ENCODE measurements around the gene KIF4A. TPM values are rescaled to one million over a fixed set of nuclear protein-coding genes. Genes with fewer than 3 reads are reported as not detected.

Gene KIF4A
- 11.4 and 16.4 TPM in 2 replicates for total RNA-seq

DNA sequence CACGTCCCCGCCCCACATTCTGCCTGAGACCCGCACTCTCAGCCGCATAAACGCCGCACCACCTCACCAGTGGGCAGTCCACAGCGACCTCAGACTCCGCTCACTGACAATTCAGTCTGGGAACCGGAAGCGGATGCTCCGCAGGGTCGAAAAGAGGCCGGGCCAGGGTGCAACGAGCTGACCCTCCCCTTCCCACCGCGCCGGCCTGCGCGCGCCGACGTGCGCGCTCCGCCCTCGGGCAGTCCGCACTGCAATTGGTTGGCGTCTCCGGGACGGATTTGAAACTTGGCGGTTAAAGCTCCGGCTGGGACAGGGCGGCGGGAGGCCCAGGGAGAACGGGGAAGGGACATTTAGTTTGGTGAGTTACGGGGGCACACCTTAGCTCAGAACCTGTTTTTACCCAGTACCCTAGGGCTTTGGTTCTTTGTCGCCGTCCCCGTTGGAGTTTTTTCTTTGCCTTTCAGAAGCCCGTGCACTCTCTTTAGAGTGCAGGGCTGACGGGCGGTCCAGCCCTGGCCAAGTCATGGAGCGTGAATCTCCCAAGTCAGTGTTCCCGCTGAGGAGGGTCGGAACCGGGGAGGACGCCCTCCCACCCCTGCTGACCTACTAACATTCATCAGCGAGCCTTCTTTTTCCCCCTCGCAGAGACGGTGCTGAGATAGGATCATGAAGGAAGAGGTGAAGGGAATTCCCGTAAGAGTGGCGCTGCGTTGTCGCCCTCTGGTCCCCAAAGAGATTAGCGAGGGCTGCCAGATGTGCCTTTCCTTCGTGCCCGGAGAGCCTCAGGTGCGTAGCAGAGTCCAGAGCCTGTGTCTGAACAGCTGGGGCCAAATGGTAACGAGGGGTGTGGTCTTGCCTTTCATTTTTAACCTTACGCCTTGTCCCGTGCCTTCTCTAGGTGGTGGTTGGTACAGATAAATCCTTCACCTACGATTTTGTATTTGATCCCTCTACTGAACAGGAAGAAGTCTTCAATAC, at the start of gene KIF4A, which contains the start of gene PDZD11:
TSS of gene KIF4A (plus strand) at position 312 of the 978 bp plus-strand sequence. CDS start at position 667, 355 bp downstream.
TSS of gene PDZD11 (minus strand) at position 135 of the 978 bp plus-strand sequence. CDS start 586 bp downstream, outside the sequence.

DNA sequence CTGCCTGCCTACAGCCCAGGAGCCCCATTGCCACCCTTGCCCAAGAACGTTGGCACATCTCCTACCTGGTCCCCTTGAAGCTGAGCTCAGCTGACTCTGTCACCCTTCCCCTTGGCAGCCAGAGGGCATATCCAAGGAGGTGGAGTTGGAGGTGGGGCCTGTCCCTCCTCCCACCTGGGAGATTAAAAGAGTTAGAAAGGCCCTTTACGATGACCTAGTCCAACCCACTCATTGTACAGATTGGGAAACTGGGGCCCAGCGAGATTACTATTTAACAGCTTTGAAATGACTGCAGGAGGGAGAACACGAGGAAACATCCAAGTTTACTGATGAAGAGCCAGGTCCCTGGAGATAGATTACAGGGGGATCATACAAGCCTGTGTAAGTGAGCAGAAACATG, 29.8 kb upstream of the KIF4A start, which contains the start of gene P2RY4:
TSS of gene P2RY4 (minus strand) at position 101 of the 400 bp plus-strand sequence. CDS start 580 bp downstream, outside the sequence.

GRCh38 chrX:70268034-70268433, 21.9 kb upstream of the KIF4A start, which contains the start of gene ARR3:
Gene ARR3 (plus strand): TSS chrX:70268334. CDS start chrX:70269386, 1,052 bp downstream.

DNA sequence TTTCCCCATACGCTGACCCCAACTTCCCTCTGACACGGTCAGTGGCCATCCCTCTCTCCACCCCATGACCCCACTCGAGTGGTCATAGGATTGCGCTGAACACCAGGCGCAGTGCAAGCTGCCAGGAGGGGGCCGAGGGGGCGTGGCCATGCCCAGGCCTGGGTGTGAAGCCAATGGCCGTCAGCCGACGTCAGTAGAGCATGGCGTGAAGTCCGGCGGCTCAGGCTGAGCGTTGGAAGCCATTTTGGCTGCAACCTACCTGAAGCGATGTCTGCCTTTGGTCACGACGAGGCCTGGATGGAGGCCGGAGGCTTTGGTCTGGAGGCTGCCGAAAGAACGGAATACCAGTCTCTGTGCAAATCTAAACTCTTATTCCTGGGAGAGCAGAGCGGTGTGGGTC, 8.0 kb upstream of the KIF4A start, which contains the start of gene RAB41:
TSS of gene RAB41 (plus strand) at position 222 of the 400 bp plus-strand sequence. CDS start at position 268, 46 bp downstream.

DNA sequence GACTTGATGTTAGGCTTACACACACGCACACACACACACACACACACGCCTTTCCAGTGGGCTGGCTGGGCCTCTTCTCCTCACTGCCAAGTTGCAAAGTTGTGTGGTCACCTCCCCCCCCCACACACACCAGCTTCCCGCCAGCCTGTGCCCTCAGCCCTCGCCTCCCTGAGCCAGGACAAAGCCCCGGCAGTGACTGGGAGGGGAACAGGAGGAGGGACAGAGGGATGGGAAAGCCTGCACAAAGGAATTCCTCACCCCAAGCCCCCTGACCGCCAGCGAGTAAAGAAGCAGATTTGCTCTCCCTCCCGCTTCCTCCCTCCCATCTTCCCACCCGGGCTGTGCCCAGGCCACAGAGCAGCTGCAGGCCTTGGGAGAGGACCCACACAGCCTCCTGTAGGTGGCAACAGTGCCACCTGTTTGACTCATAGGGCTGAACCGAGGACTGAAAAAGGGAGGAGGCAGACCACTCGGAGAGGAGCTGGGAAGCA, 133.0 kb downstream of the KIF4A start, which contains the start of gene GDPD2:
TSS of gene GDPD2 (plus strand) at position 464 of the 491 bp plus-strand sequence. CDS start 1,671 bp downstream, outside the sequence.

GRCh38 chrX:70444326-70444945, 154.5 kb downstream of the KIF4A start, which contains the start of gene DLG3:
Gene DLG3 (plus strand): TSS chrX:70444835. CDS start chrX:70445202, 367 bp downstream.

Other genes starting within 250 kb of the KIF4A start
- gene AWAT2, start 240.2 kb upstream of the KIF4A start, total RNA-seq = 0.06 and 0.13 TPM in 2 replicates
- gene OTUD6A, start 227.6 kb upstream of the KIF4A start, total RNA-seq = not detected in 2 replicates
- gene IGBP1, start 156.7 kb upstream of the KIF4A start, total RNA-seq = 63.0 and 67.0 TPM in 2 replicates
- not detected in 2 replicates for gene DGAT2L6, start 112.6 kb upstream of the KIF4A start, total RNA-seq
- gene AWAT1, start 55.4 kb upstream of the KIF4A start, total RNA-seq = not detected in 2 replicates
- gene P2RY4, start 29.9 kb upstream of the KIF4A start, total RNA-seq = 0.19 TPM in 1 of 2 replicates, not detected in the other
- not detected in 2 replicates for gene ARR3, start 21.8 kb upstream of the KIF4A start, total RNA-seq
- gene RAB41, start 7.9 kb upstream of the KIF4A start, total RNA-seq = not detected in 2 replicates
- gene PDZD11, start 177 bp upstream of the KIF4A start, total RNA-seq = 51.5 and 55.1 TPM in 2 replicates
- gene GDPD2, start 133.2 kb downstream of the KIF4A start, total RNA-seq = not detected in 2 replicates
- gene DLG3, start 154.7 kb downstream of the KIF4A start, total RNA-seq = 37.7 and 47.4 TPM in 2 replicates

Data from aortic smooth muscle cell (primary cell).